Choroid plexus epithelial cell (primary cell): ENCODE data around the gene ABCB7.
"Not testable (repeated sequence)": the region's sequence is repeated elsewhere in the genome, so short reads cannot be mapped to it uniquely, and the experiment has no call there.

Experiments
- DNase-seq: peaks from one replicate; pipeline ENCODE4 v3.0.0-alpha.2; 2010; ENCODE audit warnings: low read depth
- H3K4me3 ChIP-seq: 2 replicates; pipeline ENCODE4 v1.5.1; 2011; ENCODE audit warnings: low read depth, mild to moderate bottlenecking, control low read depth, low read length, moderate library complexity
- TF ChIP-seq, protein P1 (sequence below): conservative IDR thresholded peaks from 2 replicates; pipeline ENCODE4 v1.5.1; 2011; ENCODE audit warnings: low read depth, mild to moderate bottlenecking, control low read depth, inconsistent platforms, low read length, moderate library complexity

The ABCB7 gene

DNA sequence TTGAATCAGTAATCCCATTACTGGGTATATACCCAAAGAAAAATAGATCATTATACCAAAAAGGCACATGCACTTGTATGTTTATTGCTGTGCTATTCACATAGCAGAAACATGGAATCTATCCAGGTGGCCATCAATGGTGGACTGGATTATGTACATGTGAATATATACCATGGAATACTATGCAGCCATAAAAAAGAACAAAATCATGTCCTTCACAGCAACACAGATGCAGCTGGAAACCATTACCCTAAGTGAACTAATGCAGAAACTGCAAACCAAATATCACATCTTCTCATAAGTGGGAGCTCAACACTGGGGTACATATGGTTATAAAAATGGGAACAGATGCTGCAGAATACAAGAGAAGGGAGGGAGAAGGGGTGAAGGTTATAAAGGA lies 110.7 kb downstream of the ABCB7 start:
- no peak overlapping the region for H3K4me3 ChIP-seq
- DNase-seq = no peak
- TF ChIP-seq, protein P1, sequence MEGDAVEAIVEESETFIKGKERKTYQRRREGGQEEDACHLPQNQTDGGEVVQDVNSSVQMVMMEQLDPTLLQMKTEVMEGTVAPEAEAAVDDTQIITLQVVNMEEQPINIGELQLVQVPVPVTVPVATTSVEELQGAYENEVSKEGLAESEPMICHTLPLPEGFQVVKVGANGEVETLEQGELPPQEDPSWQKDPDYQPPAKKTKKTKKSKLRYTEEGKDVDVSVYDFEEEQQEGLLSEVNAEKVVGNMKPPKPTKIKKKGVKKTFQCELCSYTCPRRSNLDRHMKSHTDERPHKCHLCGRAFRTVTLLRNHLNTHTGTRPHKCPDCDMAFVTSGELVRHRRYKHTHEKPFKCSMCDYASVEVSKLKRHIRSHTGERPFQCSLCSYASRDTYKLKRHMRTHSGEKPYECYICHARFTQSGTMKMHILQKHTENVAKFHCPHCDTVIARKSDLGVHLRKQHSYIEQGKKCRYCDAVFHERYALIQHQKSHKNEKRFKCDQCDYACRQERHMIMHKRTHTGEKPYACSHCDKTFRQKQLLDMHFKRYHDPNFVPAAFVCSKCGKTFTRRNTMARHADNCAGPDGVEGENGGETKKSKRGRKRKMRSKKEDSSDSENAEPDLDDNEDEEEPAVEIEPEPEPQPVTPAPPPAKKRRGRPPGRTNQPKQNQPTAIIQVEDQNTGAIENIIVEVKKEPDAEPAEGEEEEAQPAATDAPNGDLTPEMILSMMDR = no peak

DNA sequence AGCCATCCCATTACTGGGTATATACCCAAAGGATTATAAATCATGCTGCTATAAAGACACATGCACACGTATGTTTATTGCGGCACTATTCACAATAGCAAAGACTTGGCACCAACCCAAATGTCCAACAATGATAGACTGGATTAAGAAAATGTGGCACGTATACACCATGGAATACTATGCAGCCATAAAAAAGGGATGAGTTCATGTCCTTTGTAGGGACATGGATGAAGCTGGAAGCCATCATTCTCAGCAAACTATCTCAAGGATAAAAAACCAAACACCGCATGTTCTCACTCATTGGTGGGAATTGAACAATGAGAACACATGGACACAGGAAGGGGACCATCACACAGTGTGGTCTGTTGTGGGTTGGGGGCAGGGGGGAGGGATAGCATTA lies 111.9 kb downstream of the ABCB7 start:
- not testable (repeated sequence) for DNase-seq, H3K4me3 ChIP-seq

DNA sequence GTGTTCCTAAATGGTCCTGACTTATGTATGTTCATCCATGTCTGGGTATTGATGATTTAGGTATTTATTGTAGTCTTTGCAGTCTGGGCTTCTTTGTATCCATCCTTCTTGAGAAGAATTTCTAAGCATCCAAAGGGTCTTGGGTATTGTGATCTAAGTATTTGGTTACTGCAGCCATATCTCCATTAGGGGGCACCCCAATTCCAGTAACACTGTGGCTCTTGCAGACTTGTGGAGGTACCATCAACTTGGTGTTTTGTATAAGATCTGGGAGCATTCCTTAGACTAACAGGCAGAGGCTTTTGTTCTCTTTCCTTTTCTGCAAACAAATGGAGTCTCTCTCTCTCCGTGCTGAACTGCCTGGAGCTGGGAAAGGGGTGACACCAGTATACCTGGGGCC lies 117.2 kb downstream of the ABCB7 start:
- H3K4me3 ChIP-seq = no peak overlapping the region
- TF ChIP-seq, protein P1 = peak; percentile 36
- peak; percentile 33 for DNase-seq
